ENCODE measurements around the gene CYB561A3. TPM values are rescaled to one million over a fixed set of nuclear protein-coding genes. Genes with fewer than 3 reads are reported as not detected.
A peak's percentile ranks its signal among the peaks of the same experiment; 100 is the strongest.

Gene CYB561A3
- total RNA-seq, 4 donors from 2014 or later: 75.9 to 112 (median 87.4) TPM

- Histone ChIP-seq H3K36me3 (peaks cover 0 to 71% (median 0%) of the 10 kb centered on the region in 3 donors), H3K9me3 (no peaks in the 10 kb centered on the region), H3K4me3 (no peak overlapping the region), H3K27me3 (no peaks in the 10 kb centered on the region), H3K4me1 (peaks cover 0 to 9% (median 0%) of the 10 kb centered on the region in 4 donors), H3K27ac (no peak overlapping the region)
- TF ChIP-seq, protein P1, sequence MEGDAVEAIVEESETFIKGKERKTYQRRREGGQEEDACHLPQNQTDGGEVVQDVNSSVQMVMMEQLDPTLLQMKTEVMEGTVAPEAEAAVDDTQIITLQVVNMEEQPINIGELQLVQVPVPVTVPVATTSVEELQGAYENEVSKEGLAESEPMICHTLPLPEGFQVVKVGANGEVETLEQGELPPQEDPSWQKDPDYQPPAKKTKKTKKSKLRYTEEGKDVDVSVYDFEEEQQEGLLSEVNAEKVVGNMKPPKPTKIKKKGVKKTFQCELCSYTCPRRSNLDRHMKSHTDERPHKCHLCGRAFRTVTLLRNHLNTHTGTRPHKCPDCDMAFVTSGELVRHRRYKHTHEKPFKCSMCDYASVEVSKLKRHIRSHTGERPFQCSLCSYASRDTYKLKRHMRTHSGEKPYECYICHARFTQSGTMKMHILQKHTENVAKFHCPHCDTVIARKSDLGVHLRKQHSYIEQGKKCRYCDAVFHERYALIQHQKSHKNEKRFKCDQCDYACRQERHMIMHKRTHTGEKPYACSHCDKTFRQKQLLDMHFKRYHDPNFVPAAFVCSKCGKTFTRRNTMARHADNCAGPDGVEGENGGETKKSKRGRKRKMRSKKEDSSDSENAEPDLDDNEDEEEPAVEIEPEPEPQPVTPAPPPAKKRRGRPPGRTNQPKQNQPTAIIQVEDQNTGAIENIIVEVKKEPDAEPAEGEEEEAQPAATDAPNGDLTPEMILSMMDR (IDR thresholded peaks at IDR 0.05): no peak
- TF ChIP-seq POLR2A (IDR thresholded peaks at IDR 0.05): no peak
- no peak for DNase-seq
Measured at GRCh38 chr11:61339490-61339878, 22.2 kb downstream of the CYB561A3 start.

DNA sequence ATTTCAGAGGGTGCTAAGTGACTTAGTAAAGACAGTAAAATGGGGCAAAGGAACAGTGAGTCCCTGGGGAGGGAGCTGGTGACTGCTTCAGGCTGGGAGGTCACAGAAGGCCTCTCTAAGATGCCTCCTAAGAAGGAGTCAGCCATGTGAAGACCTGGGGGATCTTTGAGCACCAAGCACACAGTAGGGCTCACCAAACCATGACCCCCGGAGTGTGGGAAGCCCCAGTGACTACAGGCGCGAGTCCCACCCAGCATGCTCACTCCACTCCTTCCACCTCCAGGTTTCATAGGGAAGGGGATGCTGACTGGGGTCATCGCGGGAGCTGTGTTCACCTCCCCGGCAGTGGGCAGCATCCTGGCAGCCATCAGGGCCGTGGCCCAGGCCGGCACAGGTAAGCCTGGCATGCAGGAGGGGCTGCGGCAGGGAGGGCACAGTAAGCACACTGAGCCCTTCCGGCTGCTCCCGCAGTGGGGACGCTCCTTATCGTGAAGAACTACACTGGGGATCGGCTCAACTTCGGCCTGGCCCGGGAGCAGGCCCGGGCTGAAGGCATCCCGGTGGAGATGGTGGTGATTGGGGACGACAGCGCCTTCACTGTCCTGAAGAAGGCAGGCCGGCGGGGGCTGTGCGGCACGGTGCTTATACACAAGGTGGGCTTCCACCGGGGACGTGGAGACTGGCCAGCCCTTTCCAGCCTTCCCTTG is 22.7 kb downstream of the CYB561A3 start:
- H3K27ac ChIP-seq: no peak overlapping the region
- no peak overlapping the region for H3K4me3 ChIP-seq
- no peaks in the 10 kb centered on the region for H3K27me3 ChIP-seq
- TF ChIP-seq, protein P1 (IDR thresholded peaks at IDR 0.05): no peak
- no peak for TF ChIP-seq POLR2A (IDR thresholded peaks at IDR 0.05)
- peaks cover 0 to 11% (median under 1%) of the 10 kb centered on the region in 4 donors for H3K4me1 ChIP-seq
- peaks cover 0 to 66% (median 0%) of the 10 kb centered on the region in 3 donors for H3K36me3 ChIP-seq
- no peaks in the 10 kb centered on the region for H3K9me3 ChIP-seq
- no peak for DNase-seq

GRCh38 chr11:61337706-61338470 is 23.8 kb downstream of the CYB561A3 start:
- peaks cover 0 to 56% (median 0%) of the 10 kb centered on the region in 3 donors for H3K36me3 ChIP-seq

DNA sequence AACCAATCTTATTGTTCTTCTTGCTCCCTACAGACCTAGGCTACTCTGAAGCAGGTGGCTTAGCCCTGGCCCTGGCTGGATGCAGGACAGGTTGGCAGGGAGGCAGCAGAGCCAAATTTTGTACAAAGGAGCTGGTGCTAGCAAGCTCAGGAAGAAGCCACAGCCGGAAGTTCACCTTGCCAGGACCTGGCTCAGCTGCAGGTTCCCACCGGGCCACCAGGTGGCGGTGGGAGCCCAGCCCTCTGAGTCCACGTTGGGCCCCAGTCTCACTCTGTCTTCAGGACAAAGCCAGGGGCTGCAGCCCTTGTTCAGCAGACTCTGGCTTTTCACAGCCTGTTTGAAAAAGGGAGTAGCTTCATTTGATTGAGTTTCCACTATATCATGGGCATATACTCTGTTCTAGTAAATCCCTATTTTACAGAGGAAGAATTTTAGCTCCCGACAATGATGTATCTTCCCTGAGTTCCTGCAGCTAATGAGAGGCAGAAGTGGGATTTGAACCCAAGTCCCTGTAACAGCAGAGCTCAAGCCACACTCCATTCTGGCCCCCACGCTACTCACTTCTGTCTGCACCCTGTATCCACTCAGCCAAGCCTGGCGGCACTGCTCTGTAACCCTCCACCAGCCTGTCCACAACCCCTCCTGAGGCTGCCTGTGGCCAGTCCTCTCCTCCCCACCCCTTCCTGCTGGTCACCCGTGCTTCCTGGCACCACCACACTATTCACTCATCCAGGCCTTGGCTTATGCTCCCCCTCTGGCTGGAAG is 25.3 kb downstream of the CYB561A3 start:
- H3K27me3 ChIP-seq: no peaks in the 10 kb centered on the region
- no peak for TF ChIP-seq POLR2A (IDR thresholded peaks at IDR 0.05)
- TF ChIP-seq, protein P1 (IDR thresholded peaks at IDR 0.05): peak; percentile 98 to 99 (median 98)
- H3K4me3 ChIP-seq: peak overlapping the region in 2 of 4 donors; percentile 53 to 91
- peaks cover 4 to 23% (median 10%) of the 10 kb centered on the region in 4 donors for H3K4me1 ChIP-seq
- peak; percentile 83 to 93 (median 88) for DNase-seq
- H3K36me3 ChIP-seq: peaks cover 0 to 41% (median 0%) of the 10 kb centered on the region in 3 donors
- no peaks in the 10 kb centered on the region for H3K9me3 ChIP-seq
- H3K27ac ChIP-seq: peak overlapping the region; percentile 56 to 97 (median 77)

More at GRCh38 chr11:61337706-61338470, 23.8 kb downstream of the CYB561A3 start:
- no peak overlapping the region for H3K4me3 ChIP-seq
- H3K27ac ChIP-seq: no peak overlapping the region
- peaks cover 0 to 16% (median 3%) of the 10 kb centered on the region in 4 donors for H3K4me1 ChIP-seq
- TF ChIP-seq, protein P1 (IDR thresholded peaks at IDR 0.05): no peak
- TF ChIP-seq POLR2A (IDR thresholded peaks at IDR 0.05): no peak
- H3K27me3 ChIP-seq: no peaks in the 10 kb centered on the region
- DNase-seq: no peak
- no peaks in the 10 kb centered on the region for H3K9me3 ChIP-seq

GRCh38 chr11:61335355-61335710 is 26.3 kb downstream of the CYB561A3 start:
- H3K27ac ChIP-seq: peak overlapping the region; percentile 56 to 97 (median 77)

More at GRCh38 chr11:61335355-61335710, 26.3 kb downstream of the CYB561A3 start:
- peak in 1 of 3 donors; percentile 45 for DNase-seq
- Histone ChIP-seq H3K9me3 (no peaks in the 10 kb centered on the region), H3K4me1 (peaks cover 6 to 31% (median 11%) of the 10 kb centered on the region in 4 donors), H3K27me3 (no peaks in the 10 kb centered on the region), H3K4me3 (peak overlapping the region in 2 of 4 donors; percentile 53 to 91), H3K36me3 (peaks cover 0 to 32% (median 0%) of the 10 kb centered on the region in 3 donors)
- TF ChIP-seq, protein P1 (IDR thresholded peaks at IDR 0.05): no peak
- TF ChIP-seq POLR2A (IDR thresholded peaks at IDR 0.05): no peak

Measured in Peyer's patch (tissue), 4 donors.